ENCODE data around the gene ZNF366.

DNA sequence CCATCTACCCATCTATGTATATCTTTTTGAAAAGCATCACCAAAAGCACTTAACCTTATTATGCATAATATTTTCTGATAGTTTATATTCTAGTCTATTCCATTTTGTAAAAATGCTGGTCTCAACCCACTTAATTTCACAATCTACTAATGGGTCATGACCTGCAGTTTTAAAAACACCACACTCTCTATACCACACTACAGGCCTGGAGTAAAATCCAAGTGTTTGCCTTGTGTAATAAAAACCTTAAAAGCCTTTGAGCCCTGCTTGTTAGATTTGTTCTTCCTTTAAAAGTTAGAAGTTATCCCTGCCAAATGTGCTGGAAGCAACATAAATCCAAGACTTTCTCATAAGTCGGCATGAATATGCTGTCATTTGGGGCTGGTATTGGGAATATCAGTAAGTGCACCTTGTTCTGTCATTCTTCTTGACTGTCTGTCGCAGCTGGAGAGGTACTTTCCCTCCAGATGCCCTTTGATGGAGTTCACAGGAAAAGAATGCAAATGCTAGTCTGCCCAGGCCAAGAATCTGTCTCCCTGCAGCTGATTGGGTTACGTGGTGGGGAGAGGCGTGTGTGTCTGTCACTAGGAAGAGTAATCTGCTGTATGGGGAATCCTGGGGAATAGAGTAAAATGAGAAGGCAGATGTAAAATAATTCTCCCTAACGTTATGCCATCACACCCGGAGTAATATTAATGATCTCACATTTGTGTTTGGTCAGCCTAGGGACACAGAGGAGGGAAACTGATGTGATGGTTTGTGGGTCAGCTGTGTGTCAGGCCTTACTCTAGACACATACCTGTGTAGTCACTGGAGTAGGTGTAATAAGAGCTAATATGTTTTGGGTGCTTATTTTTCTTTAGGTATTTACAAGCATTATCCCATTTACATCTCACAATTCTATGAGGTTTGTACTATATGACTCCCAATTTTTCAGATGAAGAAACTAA is 79.4 kb downstream of the ZNF366 start:
- no peak for TF ChIP-seq POLR2A (IDR thresholded peaks at IDR 0.05; ENCODE audit: low read length)
- TF ChIP-seq NR3C1 (IDR thresholded peaks at IDR 0.05): no peak
- TF ChIP-seq RNF2 (IDR thresholded peaks at IDR 0.05; ENCODE audit: borderline replicate concordance, low read depth): no peak
- TF ChIP-seq CHD4 (IDR thresholded peaks at IDR 0.05; ENCODE audit: borderline replicate concordance): no peak
- TF ChIP-seq GATA3 (IDR thresholded peaks at IDR 0.05; ENCODE audit: borderline replicate concordance): no peak

Data from A549 (cell line).